OCI-LY3 (cell line): Measurements from ENCODE around the gene TSPAN5.

ENCODE experiments used
- EZH2phosphoT487 ChIP-seq: fragments of 200-600 bp; shearing (Covaris generic); IDR thresholded peaks from 2 replicates; pipeline ENCODE4 v1.6.1; 2018; ENCODE audit warnings: antibody characterized with exemption, mixed run types, low read depth
- TF ChIP-seq, protein P1 (sequence below): fragments of 200-600, 300-600 bp; sonication (generic); IDR thresholded peaks from 2 replicates; pipeline ENCODE4 v1.5.1; 2014; ENCODE audit warnings: antibody characterized with exemption, low read length, low read depth

DNA sequence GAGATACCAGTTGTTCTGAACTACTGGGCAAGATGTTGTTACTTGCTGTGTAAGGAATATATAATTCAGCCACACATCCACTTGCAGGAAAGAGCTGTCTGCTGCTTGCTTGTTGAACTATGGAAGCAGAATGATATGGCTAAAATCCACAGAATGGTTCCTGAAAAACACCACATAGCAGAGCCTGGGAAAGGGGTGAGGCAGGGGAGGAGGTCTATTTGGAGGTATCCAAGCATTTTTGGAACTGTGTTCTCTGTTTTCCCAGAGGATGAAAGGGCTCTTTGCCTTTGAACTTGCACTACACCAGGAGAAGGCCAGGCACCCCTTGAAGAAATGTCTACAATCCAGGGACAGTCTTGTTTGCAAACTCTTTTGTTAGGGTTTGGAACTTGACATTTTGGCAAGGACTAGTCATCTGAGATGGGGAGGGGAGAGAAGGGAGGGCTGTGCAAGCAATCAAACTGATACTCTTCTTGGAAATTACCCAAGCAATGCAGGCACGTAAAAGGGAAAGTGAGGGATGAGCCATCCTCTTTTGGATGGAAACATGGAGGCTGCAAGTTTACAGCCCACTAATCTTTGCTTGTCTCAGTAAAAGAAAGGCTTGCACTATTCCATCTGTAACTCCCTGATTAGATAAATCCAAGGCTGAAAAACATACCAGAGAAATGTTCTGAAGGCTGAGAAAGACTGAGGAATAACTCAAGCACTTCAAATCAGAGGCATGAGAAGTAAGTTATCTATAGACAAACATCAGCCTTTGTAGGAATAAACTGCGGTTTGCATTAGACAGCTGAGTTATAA lies 141.0 kb downstream of the TSPAN5 start:
- TF ChIP-seq, protein P1, sequence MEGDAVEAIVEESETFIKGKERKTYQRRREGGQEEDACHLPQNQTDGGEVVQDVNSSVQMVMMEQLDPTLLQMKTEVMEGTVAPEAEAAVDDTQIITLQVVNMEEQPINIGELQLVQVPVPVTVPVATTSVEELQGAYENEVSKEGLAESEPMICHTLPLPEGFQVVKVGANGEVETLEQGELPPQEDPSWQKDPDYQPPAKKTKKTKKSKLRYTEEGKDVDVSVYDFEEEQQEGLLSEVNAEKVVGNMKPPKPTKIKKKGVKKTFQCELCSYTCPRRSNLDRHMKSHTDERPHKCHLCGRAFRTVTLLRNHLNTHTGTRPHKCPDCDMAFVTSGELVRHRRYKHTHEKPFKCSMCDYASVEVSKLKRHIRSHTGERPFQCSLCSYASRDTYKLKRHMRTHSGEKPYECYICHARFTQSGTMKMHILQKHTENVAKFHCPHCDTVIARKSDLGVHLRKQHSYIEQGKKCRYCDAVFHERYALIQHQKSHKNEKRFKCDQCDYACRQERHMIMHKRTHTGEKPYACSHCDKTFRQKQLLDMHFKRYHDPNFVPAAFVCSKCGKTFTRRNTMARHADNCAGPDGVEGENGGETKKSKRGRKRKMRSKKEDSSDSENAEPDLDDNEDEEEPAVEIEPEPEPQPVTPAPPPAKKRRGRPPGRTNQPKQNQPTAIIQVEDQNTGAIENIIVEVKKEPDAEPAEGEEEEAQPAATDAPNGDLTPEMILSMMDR: no peak
- TF ChIP-seq EZH2phosphoT487: no peak
